ENCODE data around the gene MSRB3. TPM values are rescaled to one million over a fixed set of nuclear protein-coding genes. Genes with fewer than 3 reads are reported as not detected.

MSRB3 gene
- total RNA-seq, 1 experiment from 2014 or later, result 0.55 TPM

GRCh38 chr12:65492998-65493912 is 214.8 kb downstream of the MSRB3 start:
- intact Hi-C loops (cut with micrococcal nuclease; ENCODE audit: unreplicated experiment), result no loop called here
- H3K27me3 ChIP-seq (ENCODE audit: insufficient read depth, low read depth), result no peaks in the 10 kb centered on the region

GRCh38 chr12:65493913-65494245 is 215.4 kb downstream of the MSRB3 start:
- ChIA-PET POLR2A (ENCODE audit: unreplicated experiment) (no interaction called here), CTCF (interaction anchor here (0.6 kb wide), 1 partner anchor 51 kb away, joined by 4 read pairs; no protein-coding TSS in a partner anchor)
- Histone ChIP-seq H3F3A (ENCODE audit: insufficient read depth, low read depth) (no peaks in the 10 kb centered on the region), H3K36me3 (ENCODE audit: low read depth) (no peaks in the 10 kb centered on the region), H3K9me3 (ENCODE audit: insufficient read depth, low read depth) (no peaks in the 10 kb centered on the region), H3K9me2 (ENCODE audit: insufficient read depth) (no peaks in the 10 kb centered on the region), H3K4me1 (replicated peaks; ENCODE audit: insufficient read depth) (no peaks in the 10 kb centered on the region), H3K27me3 (ENCODE audit: insufficient read depth, low read depth) (no peaks in the 10 kb centered on the region), H3K79me2 (ENCODE audit: low read depth) (no peaks in the 10 kb centered on the region), H2AFZ (no peak overlapping the region), H3K4me3 (no peak overlapping the region), H3K27ac (no peak overlapping the region), H4K20me1 (ENCODE audit: insufficient read depth) (no peaks in the 10 kb centered on the region), H3K4me2 (no peak overlapping the region)
- BruUV-seq (replicated peaks), result no TSS peak
- no peak for TF ChIP-seq EZH2 (IDR thresholded peaks at IDR 0.05; ENCODE audit: low read depth)
- TF ChIP-seq CTCF (conservative IDR thresholded peaks at IDR 0.05), result no peak
- DNase-seq, result no peak
- intact Hi-C loops (cut with micrococcal nuclease; ENCODE audit: unreplicated experiment), result no loop called here

More at GRCh38 chr12:65492998-65493912, 214.8 kb downstream of the MSRB3 start:
- no peak for DNase-seq
- Histone ChIP-seq H2AFZ (no peak overlapping the region), H3K79me2 (ENCODE audit: low read depth) (no peaks in the 10 kb centered on the region), H3K36me3 (ENCODE audit: low read depth) (no peaks in the 10 kb centered on the region), H3F3A (ENCODE audit: insufficient read depth, low read depth) (no peaks in the 10 kb centered on the region), H3K27ac (no peak overlapping the region), H3K4me3 (no peak overlapping the region), H3K9me3 (ENCODE audit: insufficient read depth, low read depth) (no peaks in the 10 kb centered on the region), H3K4me1 (replicated peaks; ENCODE audit: insufficient read depth) (no peaks in the 10 kb centered on the region), H3K9me2 (ENCODE audit: insufficient read depth) (no peaks in the 10 kb centered on the region), H3K4me2 (no peak overlapping the region), H4K20me1 (ENCODE audit: insufficient read depth) (no peaks in the 10 kb centered on the region)
- POLR2A ChIA-PET (ENCODE audit: unreplicated experiment), result no interaction called here
- TF ChIP-seq EZH2 (IDR thresholded peaks at IDR 0.05; ENCODE audit: low read depth) (no peak), CTCF (conservative IDR thresholded peaks at IDR 0.05) (no peak)
- CTCF ChIA-PET, result no interaction called here
- no TSS peak for BruUV-seq (replicated peaks)

DNA sequence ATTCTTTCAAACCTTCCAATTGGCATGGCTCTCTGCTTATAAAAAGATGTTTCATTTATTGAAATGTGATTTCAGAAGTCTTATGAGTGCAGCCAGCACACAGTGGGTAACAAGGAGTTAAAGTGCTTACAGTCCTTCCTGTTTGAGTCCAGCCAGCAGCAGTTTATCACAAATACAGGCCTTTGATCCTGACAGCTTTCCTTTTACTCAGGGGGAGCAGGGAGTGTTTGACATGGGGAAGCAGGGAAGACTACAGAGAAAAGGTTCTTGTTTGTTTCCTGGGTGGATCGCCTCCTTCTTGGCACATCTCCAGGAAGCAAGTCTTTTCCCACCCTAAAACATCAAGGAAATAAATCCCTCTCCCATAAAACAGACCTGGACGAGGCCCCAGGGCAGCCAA is 216.1 kb downstream of the MSRB3 start:
- Histone ChIP-seq H3K4me3 (no peak overlapping the region), H3K27me3 (ENCODE audit: insufficient read depth, low read depth) (no peaks in the 10 kb centered on the region), H3K4me1 (replicated peaks; ENCODE audit: insufficient read depth) (no peaks in the 10 kb centered on the region), H3K79me2 (ENCODE audit: low read depth) (no peaks in the 10 kb centered on the region), H3K9me2 (ENCODE audit: insufficient read depth) (no peaks in the 10 kb centered on the region), H4K20me1 (ENCODE audit: insufficient read depth) (no peaks in the 10 kb centered on the region), H3K4me2 (no peak overlapping the region), H3K36me3 (ENCODE audit: low read depth) (no peaks in the 10 kb centered on the region), H3K9me3 (ENCODE audit: insufficient read depth, low read depth) (no peaks in the 10 kb centered on the region), H3F3A (ENCODE audit: insufficient read depth, low read depth) (no peaks in the 10 kb centered on the region), H2AFZ (no peak overlapping the region), H3K27ac (no peak overlapping the region)
- intact Hi-C loops (cut with micrococcal nuclease; ENCODE audit: unreplicated experiment), result no loop called here
- DNase-seq, result no peak
- CTCF ChIA-PET, result interaction anchor here (0.6 kb wide), 1 partner anchor 52 kb away, joined by 4 read pairs; no protein-coding TSS in a partner anchor
- POLR2A ChIA-PET (ENCODE audit: unreplicated experiment), result no interaction called here
- BruUV-seq (replicated peaks), result no TSS peak
- TF ChIP-seq CTCF (conservative IDR thresholded peaks at IDR 0.05) (no peak), EZH2 (IDR thresholded peaks at IDR 0.05; ENCODE audit: low read depth) (no peak)
